ENCODE results near the gene CASP7.
"Not testable (repeated sequence)": the region's sequence is repeated elsewhere in the genome, so short reads cannot be mapped to it uniquely, and the experiment has no call there.

DNA sequence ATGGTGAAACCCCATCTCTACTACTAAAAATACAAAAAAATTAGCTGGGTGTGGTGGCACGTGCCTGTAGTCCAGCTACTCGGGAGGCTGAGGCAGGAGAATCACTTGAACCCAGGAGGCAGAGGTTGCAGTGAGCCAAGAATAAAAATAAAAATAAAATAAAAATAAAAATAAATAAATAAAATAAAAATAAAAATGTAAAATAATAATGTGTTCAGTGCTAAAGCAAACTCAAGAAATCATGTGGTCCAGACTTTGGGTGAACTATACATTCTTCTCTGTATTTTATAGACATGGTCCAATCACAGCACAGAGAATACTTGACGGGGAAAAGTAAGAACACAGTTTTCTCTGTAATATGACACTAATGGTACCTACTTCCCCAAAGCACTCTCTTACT, 27.3 kb upstream of the CASP7 start:
- not testable (repeated sequence) for TF ChIP-seq FOXK2, SP1 (IDR thresholded peaks at IDR 0.05)
